Endothelial cell of umbilical vein (primary cell): ENCODE results near the gene PLCD3. TPM values are rescaled to one million over a fixed set of nuclear protein-coding genes. Genes with fewer than 3 reads are reported as not detected.
A peak's percentile ranks its signal among the peaks of the same experiment; 100 is the strongest.

Source experiments
- BruUV-seq: library from RNA; stranded (reverse); fragments of 400-500 nt; replicated peaks from 2 replicates; lab custom pipeline; 2021; lab: Mats Ljungman, UMichigan
- CTCF ChIA-PET: fragments of 300-600, 350-600 bp; sonication (Branson Sonifier 250); formaldehyde crosslinking; loops from one replicate; lab custom pipeline; 2021; ENCODE audit warnings: antibody characterized with exemption, inconsistent platforms; lab: Charles Lee
- POLR2A ChIA-PET: fragments of 300-600, 350-600 bp; sonication (Branson Sonifier 250); formaldehyde crosslinking; loops from one replicate; lab custom pipeline; 2021; ENCODE audit warnings: antibody characterized with exemption, inconsistent platforms; lab: Charles Lee
- DNase-seq: peaks from one replicate; pipeline ENCODE4 v3.0.0-alpha.2; 2011; ENCODE audit warnings: low read depth, low spot score
- FAIRE-seq: peaks from 2 replicates; lab custom pipeline; 2011; peaks lifted over from hg19 to GRCh38; lab: Jason Lieb, UNC
- H2AFZ ChIP-seq: 2 replicates; pipeline ENCODE4 v1.6.0; 2012; ENCODE audit warnings: low read depth, low read length, control low read depth, inconsistent platforms
- H3K27ac ChIP-seq: 2 replicates; pipeline ENCODE4 v1.5.1; 2011; ENCODE audit warnings: low read depth, mild to moderate bottlenecking, control low read depth, low read length, moderate library complexity; ENCODE audit not compliant: insufficient read depth
- H3K27me3 ChIP-seq, 2 experiments: 2 replicates each; pipeline versions ENCODE4 v1.6.0 to v1.6.1; 2011; ENCODE audit warnings: low read length in 2 of 2, mixed read lengths in 1 of 2; ENCODE audit not compliant: control insufficient read depth in 2 of 2, insufficient read depth in 2 of 2
- H3K36me3 ChIP-seq, 2 experiments: 2 replicates in 1 of 2; 3 replicates in 1 of 2; pipeline ENCODE4 v1.5.1; 2011; ENCODE audit warnings: low read length in 2 of 2, mild to moderate bottlenecking in 1 of 2, moderate library complexity in 1 of 2; ENCODE audit not compliant: control insufficient read depth in 2 of 2, insufficient read depth in 2 of 2; ENCODE audit errors: extremely low read depth in 1 of 2
- H3K4me1 ChIP-seq: 3 replicates; pipeline ENCODE4 v1.5.1; 2011; ENCODE audit warnings: mild to moderate bottlenecking, low read length; ENCODE audit not compliant: control insufficient read depth, insufficient read depth; ENCODE audit errors: extremely low read depth
- H3K4me2 ChIP-seq: 2 replicates; pipeline ENCODE4 v1.6.1; 2011; ENCODE audit warnings: low read length, control low read depth, mixed read lengths; ENCODE audit not compliant: insufficient read depth
- H3K4me3 ChIP-seq, 3 experiments: fragments of 200-600 bp in 1 of 3; sonication (generic), shearing (Covaris generic) in 1 of 3; replicated peaks in 1 of 3; 2 replicates each; pipeline ENCODE4 v1.5.1; 2011 to 2016; ENCODE audit warnings: control low read depth in 3 of 3, low read length in 3 of 3, mild to moderate bottlenecking in 2 of 3, inconsistent platforms in 1 of 3, low read depth in 1 of 3, moderate library complexity in 1 of 3; ENCODE audit not compliant: insufficient read depth in 1 of 3
- H3K79me2 ChIP-seq: 2 replicates; pipeline ENCODE4 v1.6.0; 2012; ENCODE audit warnings: low read length, inconsistent platforms; ENCODE audit not compliant: control insufficient read depth, insufficient read depth
- H3K9ac ChIP-seq: replicated peaks from 2 replicates; pipeline ENCODE3; 2011; ENCODE audit warnings: low read length, control low read depth; ENCODE audit not compliant: insufficient read depth; ENCODE audit errors: extremely low read depth
- H3K9me1 ChIP-seq: replicated peaks from 3 replicates; pipeline ENCODE4 v1.6.0; 2011; ENCODE audit warnings: mild to moderate bottlenecking, low read length; ENCODE audit not compliant: control insufficient read depth, insufficient read depth; ENCODE audit errors: extremely low read depth
- H3K9me3 ChIP-seq: replicated peaks from 2 replicates; pipeline ENCODE4 v1.5.1; 2012; ENCODE audit warnings: low read length, inconsistent platforms; ENCODE audit not compliant: control insufficient read depth, insufficient read depth
- H4K20me1 ChIP-seq: replicated peaks from 2 replicates; pipeline ENCODE3; 2011; ENCODE audit warnings: mild to moderate bottlenecking, low read length; ENCODE audit not compliant: control insufficient read depth, insufficient read depth; ENCODE audit errors: extremely low read depth
- CTCF ChIP-seq, 2 donors: IDR thresholded peaks; 1 replicate in 1 of 2; 2 replicates in 1 of 2; pipeline ENCODE4 v1.5.1; 2011; ENCODE audit warnings: low read length in 2 of 2, mild to moderate bottlenecking in 2 of 2, moderate library complexity in 2 of 2, control low read depth in 1 of 2, inconsistent platforms in 1 of 2, low read depth in 1 of 2; ENCODE audit not compliant: insufficient read depth in 1 of 2; ENCODE audit errors: extremely low read depth in 1 of 2
- FOS ChIP-seq: IDR thresholded peaks from 2 replicates; pipeline ENCODE4 v1.6.1; 2011; ENCODE audit warnings: mild to moderate bottlenecking, low read length, moderate library complexity, borderline replicate concordance; ENCODE audit not compliant: insufficient read depth
- dilution Hi-C: fragments of 300-500 bp; cut with MboI; formaldehyde crosslinking; loops from one replicate; pipeline ENCODE4 v1.15.0; 2019; ENCODE audit warnings: low sequenced_read_pairs; ENCODE audit not compliant: extremely low pct_ligation_motif_present
- intact Hi-C: fragments of 100-400 bp; cut with micrococcal nuclease; formaldehyde crosslinking; loops from one replicate; pipeline ENCODE4 v1.10.0; 2022
- polyA plus RNA-seq, 4 experiments: library from polyadenylated mRNA; depleted of rRNA in 3 of 4; stranded (reverse) in 3 of 4; unstranded in 1 of 4; fragments of >200 nt; gene quantifications; 2 replicates each; pipeline versions ENCODE4 v1.2.1 to v1.2.3, GENCODE V29; 2011 to 2012; ENCODE audit warnings: missing spikeins in 1 of 4
- total RNA-seq: library from RNA; stranded (reverse); gene quantifications from 2 replicates; pipeline ENCODE4 v1.2.3, GENCODE V29; 2021

The PLCD3 gene
- total and polyA plus RNA-seq, 2 donors (not counting 3 experiments of a cell fraction or from before 2014, with no cell fraction given), result 30.4 to 43.1 TPM

- ChIA-PET POLR2A (no interaction called here), CTCF (interaction anchor here (0.6 to 2.2 kb wide), 27 partner anchors 10 to 323 kb away, joined by 3 to 14 read pairs (median 5); partner anchors contain the start of genes ACBD4, HEXIM1, NMT1 and PLCD3)
- H3K36me3 ChIP-seq, result peaks cover 33 to 55% of the 10 kb centered on the region in 2 experiments
- dilution Hi-C loops (no loop called here), intact Hi-C loops (loop anchor here (1.0 kb wide), 1 partner anchor 179 kb away; no protein-coding TSS in a partner anchor)
- TF ChIP-seq FOS, result no peak
- TF ChIP-seq CTCF (IDR thresholded peaks at IDR 0.05; ENCODE audit: extremely low read depth in 1 of 2, insufficient read depth in 1 of 2, low read depth in 1 of 2, low read length in 2 of 2), result peak; percentile 84 to 91
- H3K27ac ChIP-seq, result no peak overlapping the region
- no peaks in the 10 kb centered on the region for H4K20me1 ChIP-seq
- H3K79me2 ChIP-seq, result no peaks in the 10 kb centered on the region
- H3K4me2 ChIP-seq, result no peak overlapping the region
- peaks cover under 1% of the 10 kb centered on the region for H3K4me1 ChIP-seq
- no peaks in the 10 kb centered on the region for H3K9me3 ChIP-seq
- BruUV-seq, result no TSS peak
- no peaks in the 10 kb centered on the region for H3K27me3 ChIP-seq
- no peak overlapping the region for H2AFZ ChIP-seq
- no peak overlapping the region for H3K9ac ChIP-seq
- H3K9me1 ChIP-seq, result no peaks in the 10 kb centered on the region
- no peak overlapping the region for H3K4me3 ChIP-seq
- DNase-seq (peak; percentile 73), FAIRE-seq (peak; percentile 89)
Measured at GRCh38 chr17:45098869-45099616, 33.3 kb downstream of the PLCD3 start.
